HG03196 (cell line): Measurements from ENCODE around the gene PCED1A.

Experiments used
- ATAC-seq: cut with Tn5 transposase; IDR thresholded peaks from one replicate; pipeline ENCODE4 v1.9.1; 2021; ENCODE audit not compliant: unreplicated experiment

The PCED1A gene

DNA sequence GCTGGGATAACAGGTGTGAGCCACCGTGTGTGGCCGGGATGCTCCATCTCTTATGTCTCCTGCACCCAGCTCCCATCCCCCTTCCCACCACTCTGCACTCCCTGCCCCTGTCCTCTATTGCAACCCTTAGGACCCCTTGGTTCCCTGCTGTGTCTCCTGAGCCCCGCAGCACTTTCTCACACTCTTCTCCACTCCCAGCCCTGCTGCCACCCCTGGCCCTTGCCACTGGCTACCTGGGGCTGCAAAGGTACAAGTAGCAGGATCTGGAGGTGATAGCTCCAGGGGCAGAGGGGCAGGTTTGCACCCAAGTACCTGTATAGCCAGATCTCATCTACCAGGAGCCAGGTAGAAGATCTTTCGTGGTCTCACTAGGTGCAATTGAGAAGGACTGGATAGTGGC, 33.4 kb downstream of the PCED1A start:
- ATAC-seq: no peak

DNA sequence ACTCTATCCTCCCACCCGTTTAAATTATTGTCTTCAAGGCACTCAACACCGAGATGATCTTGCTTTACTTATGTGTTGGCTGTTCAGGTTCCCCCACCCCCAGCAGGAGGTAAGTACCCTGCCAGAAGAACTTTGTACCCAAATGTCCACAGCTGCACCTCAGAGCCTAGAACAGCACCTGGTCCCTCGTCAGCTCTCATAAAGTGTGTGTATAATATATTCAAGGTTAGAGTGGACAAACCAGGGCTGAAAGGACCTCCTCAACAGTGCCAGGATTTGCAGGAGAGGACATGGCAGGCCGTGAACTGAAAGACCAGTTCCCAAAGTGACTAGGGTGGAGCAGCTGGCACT, 34.1 kb downstream of the PCED1A start:
- ATAC-seq: no peak

- no peak for ATAC-seq
These were observed 34.6 kb downstream of the PCED1A start for GRCh38 chr20:2805689-2806350.

- ATAC-seq: no peak
These were observed 35.4 kb downstream of the PCED1A start for GRCh38 chr20:2804852-2805688.

DNA sequence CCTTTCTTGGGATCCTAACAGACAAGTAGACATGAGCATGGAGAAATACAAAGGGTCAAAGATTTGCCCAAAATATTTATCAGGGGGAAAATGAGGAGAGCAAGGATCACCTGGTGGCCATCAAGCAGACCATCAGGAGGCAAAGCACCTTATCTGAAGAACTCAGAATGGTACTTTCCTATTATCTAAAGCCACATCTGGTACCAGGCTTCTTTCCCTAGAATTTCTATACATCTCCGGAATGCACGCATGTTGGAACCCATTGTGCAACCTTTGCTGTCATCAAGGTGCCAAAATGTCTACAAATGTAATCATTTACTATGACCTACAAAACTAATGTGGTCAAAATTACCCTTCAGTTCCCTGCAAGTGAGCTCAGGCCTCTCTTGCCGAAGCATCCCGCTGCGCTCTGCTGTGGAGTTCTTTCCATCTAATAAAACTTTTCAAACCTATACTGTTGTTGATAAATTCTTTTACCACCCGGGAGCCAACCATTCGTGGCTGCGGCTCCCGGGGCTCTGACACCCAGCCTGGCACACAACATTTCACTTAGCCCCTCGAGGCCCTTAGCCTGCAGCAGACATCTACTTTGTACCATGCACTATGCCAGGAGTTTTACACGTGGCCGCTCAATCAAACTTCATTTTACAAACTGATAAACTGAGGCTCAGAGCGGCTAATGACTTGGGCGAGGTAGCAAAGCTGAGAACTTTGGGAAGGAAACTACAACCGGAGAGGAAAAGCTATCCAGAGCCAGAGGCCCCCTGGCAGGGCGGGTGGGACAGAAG, 36.2 kb downstream of the PCED1A start:
- ATAC-seq: no peak

DNA sequence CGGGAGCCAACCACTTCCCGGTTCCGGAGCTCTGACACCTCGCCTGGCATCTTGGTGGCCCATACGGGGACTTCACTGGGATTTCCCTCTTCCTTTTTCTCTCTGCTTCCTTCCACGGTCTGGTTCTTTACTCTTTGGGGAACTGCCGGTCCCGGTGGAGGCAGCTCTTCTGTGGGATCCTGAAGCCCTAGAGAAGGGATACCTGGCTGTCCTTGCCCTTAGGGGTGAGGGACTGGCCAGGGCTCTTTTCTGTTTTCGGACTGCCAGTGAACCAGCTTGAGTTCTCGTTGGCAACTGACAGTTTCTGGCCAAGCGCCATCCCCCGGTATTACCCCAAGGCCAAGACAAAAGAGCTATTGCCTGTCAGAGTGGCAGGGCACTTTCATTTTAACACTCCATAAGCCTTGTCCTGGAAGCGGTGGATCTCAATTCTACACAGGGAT, 39.1 kb downstream of the PCED1A start:
- ATAC-seq: no peak

DNA sequence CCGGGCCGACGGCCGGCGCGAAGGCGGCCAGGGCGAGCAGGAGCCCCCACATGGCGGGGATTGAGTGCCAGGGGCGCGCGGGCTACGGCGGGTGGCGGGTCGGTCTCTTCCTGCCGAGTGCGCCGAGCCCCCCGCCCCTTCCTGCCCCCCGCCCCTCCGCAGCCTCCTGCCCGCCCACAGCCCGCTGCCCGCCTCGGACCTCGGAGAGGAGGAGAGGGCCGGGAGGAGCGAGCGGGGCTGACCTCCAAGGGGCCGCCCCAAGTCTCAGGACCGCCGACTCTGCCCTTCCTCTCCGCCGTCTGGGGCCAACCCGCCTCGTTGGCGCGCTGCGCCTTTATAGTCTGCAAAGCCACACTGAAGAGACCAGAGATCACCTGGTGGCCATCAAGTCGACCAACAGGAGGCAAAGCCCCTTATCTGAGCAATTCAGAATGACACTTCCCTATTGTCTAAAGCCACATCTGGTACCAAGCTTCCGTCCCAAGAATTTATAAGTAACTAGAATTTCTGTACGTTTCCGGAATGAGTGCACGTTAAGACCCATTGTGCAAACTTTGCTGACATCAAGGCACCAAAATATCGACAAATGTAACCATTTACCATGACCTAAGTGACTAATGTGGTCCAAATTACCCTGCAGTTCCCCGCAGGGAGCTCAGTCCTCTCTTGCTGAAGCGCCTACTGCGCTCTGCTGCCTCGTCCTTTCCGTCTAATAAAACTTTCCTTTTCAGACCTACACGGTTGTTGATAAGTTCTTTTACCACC, 39.8 kb downstream of the PCED1A start, which contains the start of gene CPXM1:
Gene CPXM1 (minus strand): TSS at position 107 of the 765 bp plus-strand sequence. CDS start 55 bp downstream, at position 52.
- no peak for ATAC-seq

- no peak for ATAC-seq
These were observed 40.6 kb downstream of the PCED1A start for GRCh38 chr20:2799688-2800520.

DNA sequence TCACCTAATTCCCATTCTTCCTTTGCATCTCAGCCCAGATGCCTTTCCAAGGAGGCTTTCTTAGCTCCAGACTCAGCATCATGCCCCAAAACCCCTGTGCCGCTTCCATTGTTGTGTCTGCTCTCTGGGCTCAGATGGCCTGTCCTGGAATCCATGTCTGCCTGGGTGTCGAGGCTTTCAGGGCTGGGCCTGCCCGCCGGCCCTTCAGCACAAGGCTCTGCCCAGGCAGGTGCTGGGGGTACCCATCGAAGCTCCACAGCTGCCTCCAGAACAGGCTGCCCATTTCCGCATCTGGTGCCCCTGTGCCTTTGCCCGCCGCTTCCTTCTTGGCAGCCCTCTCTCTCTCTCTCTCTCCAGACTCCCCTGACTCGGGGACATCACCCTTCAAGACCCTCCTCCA, 41.2 kb downstream of the PCED1A start:
- ATAC-seq: no peak

DNA sequence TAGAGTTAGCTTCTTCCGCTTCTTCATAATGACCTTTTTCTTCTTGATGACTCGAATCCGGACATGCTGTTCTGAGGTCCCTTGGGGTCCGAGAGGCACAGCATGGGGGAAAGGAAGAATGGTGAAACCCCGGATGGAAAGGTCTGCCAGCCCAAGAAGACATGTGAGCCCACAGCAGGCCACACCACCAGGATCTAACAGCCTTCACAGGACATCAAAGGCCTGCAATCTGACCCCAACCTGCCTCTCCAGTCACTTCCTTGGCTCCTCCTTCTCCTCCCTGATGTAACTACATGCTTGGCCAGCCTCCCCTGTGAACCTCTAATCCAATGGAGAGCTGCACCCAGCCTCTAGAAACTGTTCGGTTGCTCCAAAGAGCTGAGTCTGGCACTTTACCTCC, 41.6 kb downstream of the PCED1A start:
- no peak for ATAC-seq

GRCh38 chr20:2798095-2798805, 42.2 kb downstream of the PCED1A start:
- ATAC-seq: no peak

DNA sequence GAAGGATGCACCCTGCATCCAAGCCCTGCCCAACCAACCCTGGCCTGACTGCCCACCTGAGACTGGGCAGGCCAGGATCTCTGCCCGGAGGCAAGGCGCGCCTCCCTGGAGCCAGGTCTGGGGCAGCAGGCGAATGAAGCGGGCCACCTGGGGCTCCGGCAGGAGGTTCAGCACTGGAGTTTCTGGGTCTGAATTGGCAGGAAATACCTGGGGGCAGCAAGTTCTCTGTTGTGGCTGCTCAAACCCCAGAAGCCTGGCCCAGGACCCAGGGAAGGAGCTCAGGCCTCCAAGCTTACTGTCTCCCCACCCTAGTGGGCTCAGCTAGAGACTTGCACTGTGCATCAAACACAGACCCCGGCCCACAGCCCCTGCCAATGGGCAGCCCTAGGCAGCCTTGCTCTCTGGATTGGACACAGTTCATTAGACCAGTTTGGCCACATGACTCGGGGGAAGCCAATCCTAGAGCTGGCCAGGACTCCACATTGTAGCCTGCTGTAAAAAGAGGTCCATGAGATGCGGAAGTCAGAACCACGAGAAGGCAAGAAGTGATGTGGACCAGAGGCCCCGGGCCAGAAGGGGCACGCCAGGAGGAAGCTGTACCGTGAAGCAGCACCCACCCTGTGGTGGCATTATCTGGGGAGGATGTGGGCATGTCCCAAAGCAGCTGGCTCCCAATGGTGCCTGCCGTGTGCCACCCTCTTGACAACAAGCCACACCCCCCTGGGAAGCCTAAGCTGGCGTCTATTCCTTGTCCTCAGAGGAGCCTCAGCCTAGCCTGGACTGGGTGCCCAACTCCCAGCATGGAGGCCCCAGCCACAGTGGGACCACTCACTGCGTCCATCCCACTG, 43.1 kb downstream of the PCED1A start:
- no peak for ATAC-seq

GRCh38 chr20:2796011-2796660, 44.3 kb downstream of the PCED1A start:
- ATAC-seq: no peak

GRCh38 chr20:2795451-2795850, 45.0 kb downstream of the PCED1A start:
- no peak for ATAC-seq

DNA sequence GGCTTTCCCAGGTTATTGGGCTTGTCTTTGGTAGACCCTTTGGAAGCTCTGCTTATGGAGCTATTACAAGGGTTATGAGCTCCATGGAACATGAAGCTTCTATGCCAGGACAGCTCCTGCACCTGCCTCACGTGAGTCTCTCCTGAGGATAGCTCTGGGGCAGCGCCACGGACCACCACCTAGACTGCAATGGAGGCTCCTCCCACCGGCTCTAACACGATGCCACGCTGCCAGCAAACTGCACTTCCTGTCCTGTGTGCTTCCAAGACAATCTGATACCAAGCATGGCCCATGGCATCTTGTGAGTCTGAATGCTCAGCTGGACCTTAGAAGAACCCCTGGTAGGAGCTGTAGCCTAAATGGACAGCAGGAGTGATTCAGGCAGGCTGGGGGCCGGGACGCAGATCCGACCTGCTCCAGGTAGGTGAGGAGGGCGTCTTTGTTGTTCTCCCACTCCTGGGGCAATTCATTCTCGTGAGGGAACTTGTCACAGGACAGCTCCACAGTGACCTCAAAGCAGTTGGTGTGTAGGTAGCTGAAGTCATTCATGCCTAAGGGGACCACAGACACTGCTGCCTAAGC, 45.5 kb downstream of the PCED1A start:
- ATAC-seq: no peak

DNA sequence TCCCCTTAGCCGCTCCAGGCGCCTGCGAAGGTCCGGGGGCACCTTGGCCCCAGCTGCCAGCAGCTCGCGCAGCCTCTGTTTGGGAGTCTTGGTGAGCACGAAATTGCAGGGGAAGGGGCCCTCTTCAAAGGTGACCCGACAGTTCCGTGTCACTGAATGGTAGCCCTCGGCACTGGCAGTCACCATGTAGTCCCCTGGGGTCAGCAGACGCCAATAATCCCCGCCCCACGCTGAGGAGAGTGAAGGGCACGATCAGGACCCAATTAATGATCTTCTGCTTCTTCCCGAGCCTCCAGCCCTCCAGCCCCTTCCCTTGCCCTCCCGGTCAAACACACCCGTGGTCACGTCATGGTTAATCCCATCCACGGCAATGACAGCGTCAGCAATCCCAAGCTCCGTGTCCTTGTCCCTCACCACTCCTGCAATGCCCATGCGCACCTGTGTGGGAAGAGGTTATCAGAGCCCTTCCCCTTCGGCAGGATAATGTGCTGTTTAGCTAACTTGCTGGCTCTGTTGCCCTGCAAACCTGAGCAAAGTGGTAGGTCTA, 46.2 kb downstream of the PCED1A start:
- no peak for ATAC-seq

DNA sequence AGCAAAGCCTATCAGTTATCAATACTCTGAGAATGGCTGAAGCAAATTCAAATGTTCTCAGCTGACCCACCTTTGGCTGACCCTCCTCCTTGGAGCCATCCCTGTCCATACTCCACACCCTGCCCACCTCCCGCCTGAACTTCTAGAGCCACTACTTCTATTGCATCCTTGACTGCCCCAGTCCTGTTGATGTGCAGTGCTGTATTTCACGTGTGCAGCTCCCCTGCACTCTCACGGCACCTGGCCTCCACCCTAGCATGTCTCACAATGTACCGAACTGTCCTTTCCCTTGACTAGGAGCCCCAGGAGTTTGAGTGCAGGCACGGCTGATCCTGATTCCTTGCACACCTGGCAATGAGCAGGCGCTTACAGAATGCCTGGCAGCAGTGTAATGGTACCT, 47.0 kb downstream of the PCED1A start:
- no peak for ATAC-seq
